ENCODE results near the gene SUMO3.

SUMO3 gene

GRCh38 chr21:44853601-44854390 is 35.9 kb upstream of the SUMO3 start:
- H3K27ac ChIP-seq (ENCODE audit: low read depth, low read length) = no peak overlapping the region
- no peaks in the 10 kb centered on the region for H4K20me1 ChIP-seq (ENCODE audit: control insufficient read depth, insufficient read depth, low read depth, low read length)
- H3K9me2 ChIP-seq (replicated peaks; ENCODE audit: control insufficient read depth, low read length) = no peaks in the 10 kb centered on the region
- H3K79me2 ChIP-seq (ENCODE audit: control insufficient read depth, low read length) = no peaks in the 10 kb centered on the region
- peaks cover 15% of the 10 kb centered on the region for H3K36me3 ChIP-seq (ENCODE audit: control insufficient read depth, low read length)
- H3K27me3 ChIP-seq (ENCODE audit: control insufficient read depth, low read length) = no peaks in the 10 kb centered on the region
- no peaks in the 10 kb centered on the region for H3K4me1 ChIP-seq (ENCODE audit: control insufficient read depth, low read length)
- no peak for TF ChIP-seq CTCF (IDR thresholded peaks at IDR 0.05; ENCODE audit: low read depth, low read length, poor library complexity, severe bottlenecking)
- no peak for TF ChIP-seq EZH2phosphoT487 (IDR thresholded peaks at IDR 0.05; ENCODE audit: borderline replicate concordance, low read length)
- H3F3A ChIP-seq (ENCODE audit: control insufficient read depth, insufficient read depth) = no peaks in the 10 kb centered on the region
- H3K4me2 ChIP-seq (ENCODE audit: low read length) = no peak overlapping the region
- no peaks in the 10 kb centered on the region for H3K9me3 ChIP-seq (ENCODE audit: control insufficient read depth, insufficient read depth, low read length)
- no peak overlapping the region for H3K4me3 ChIP-seq (ENCODE audit: low read length)

- Histone ChIP-seq H3F3A (ENCODE audit: control insufficient read depth, insufficient read depth) (no peaks in the 10 kb centered on the region), H3K36me3 (ENCODE audit: control insufficient read depth, low read length) (peaks cover 15% of the 10 kb centered on the region), H3K9me3 (ENCODE audit: control insufficient read depth, insufficient read depth, low read length) (no peaks in the 10 kb centered on the region), H3K27ac (ENCODE audit: low read depth, low read length) (no peak overlapping the region), H3K27me3 (ENCODE audit: control insufficient read depth, low read length) (peaks cover 4% of the 10 kb centered on the region; the same call in 1 of the 2 replicates), H3K4me1 (ENCODE audit: control insufficient read depth, low read length) (peaks cover 7% of the 10 kb centered on the region), H4K20me1 (ENCODE audit: control insufficient read depth, insufficient read depth, low read depth, low read length) (no peaks in the 10 kb centered on the region), H3K4me3 (ENCODE audit: low read length) (no peak overlapping the region), H3K9me2 (replicated peaks; ENCODE audit: control insufficient read depth, low read length) (no peaks in the 10 kb centered on the region), H3K79me2 (ENCODE audit: control insufficient read depth, low read length) (no peaks in the 10 kb centered on the region), H3K4me2 (ENCODE audit: low read length) (no peak overlapping the region)
- no peak for TF ChIP-seq CTCF (IDR thresholded peaks at IDR 0.05; ENCODE audit: low read depth, low read length, poor library complexity, severe bottlenecking)
These were observed 33.2 kb upstream of the SUMO3 start for GRCh38 chr21:44850905-44851657.

- no peak overlapping the region for H3K4me2 ChIP-seq (ENCODE audit: low read length)
- no peak overlapping the region for H3K27ac ChIP-seq (ENCODE audit: low read depth, low read length)
- no peaks in the 10 kb centered on the region for H4K20me1 ChIP-seq (ENCODE audit: control insufficient read depth, insufficient read depth, low read depth, low read length)
- peaks cover 15% of the 10 kb centered on the region for H3K36me3 ChIP-seq (ENCODE audit: control insufficient read depth, low read length)
- no peaks in the 10 kb centered on the region for H3K79me2 ChIP-seq (ENCODE audit: control insufficient read depth, low read length)
- peaks cover 14% of the 10 kb centered on the region for H3K4me1 ChIP-seq (ENCODE audit: control insufficient read depth, low read length)
- H3K27me3 ChIP-seq (ENCODE audit: control insufficient read depth, low read length) = peaks cover 12% of the 10 kb centered on the region
- H3F3A ChIP-seq (ENCODE audit: control insufficient read depth, insufficient read depth) = no peaks in the 10 kb centered on the region
- no peaks in the 10 kb centered on the region for H3K9me3 ChIP-seq (ENCODE audit: control insufficient read depth, insufficient read depth, low read length)
- no peaks in the 10 kb centered on the region for H3K9me2 ChIP-seq (replicated peaks; ENCODE audit: control insufficient read depth, low read length)
- TF ChIP-seq EZH2phosphoT487 (IDR thresholded peaks at IDR 0.05; ENCODE audit: borderline replicate concordance, low read length) (no peak), CTCF (IDR thresholded peaks at IDR 0.05; ENCODE audit: low read depth, low read length, poor library complexity, severe bottlenecking) (no peak)
- H3K4me3 ChIP-seq (ENCODE audit: low read length) = no peak overlapping the region
These were observed 32.4 kb upstream of the SUMO3 start for GRCh38 chr21:44850208-44850800.

All from DOHH2 (cell line).